ENCODE measurements around the gene NOL9.
"Not testable (repeated sequence)": the region's sequence is repeated elsewhere in the genome, so short reads cannot be mapped to it uniquely, and the experiment has no call there.

Gene NOL9

DNA sequence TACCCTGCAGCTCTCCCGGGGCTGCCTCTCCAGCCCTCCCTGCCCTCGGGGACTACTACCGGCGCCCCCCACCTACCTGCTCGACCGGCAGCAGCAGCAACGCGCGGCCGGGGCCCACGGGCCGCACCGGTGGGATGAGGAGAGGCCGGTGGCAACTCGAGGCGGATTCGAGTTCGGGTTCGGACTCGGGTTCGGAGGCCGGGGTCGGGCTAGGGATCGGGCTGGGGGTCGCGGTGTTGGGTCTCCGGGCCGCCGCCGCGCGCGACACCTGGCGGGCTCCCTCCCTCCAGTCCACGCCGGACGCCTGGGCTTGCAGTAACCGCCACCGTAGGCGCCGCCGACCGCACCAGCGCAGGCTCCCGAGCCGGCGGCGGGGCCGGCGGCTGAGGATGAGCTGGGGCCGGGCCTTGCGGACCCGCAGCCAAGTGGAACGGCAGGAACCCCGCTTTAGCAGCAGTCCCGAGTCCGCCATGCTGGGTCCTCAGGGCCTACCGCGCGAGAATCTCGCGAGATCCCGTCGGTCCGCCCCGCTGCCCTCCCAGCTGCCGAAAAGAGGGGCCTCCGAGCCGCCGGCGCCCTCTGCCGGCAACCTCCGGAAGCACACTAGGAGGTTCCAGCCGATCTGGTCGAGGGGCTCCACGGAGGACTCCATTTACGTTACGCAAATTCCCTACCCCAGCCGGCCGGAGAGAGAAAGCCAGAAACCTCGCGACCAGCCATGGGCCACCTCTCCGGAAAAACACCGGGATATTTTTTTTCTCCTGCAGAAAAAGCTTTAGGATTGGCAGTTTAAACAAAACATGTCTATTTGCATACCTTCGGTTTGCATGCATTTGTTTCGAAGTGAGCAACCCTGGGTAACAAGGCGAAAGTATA lies at the start of gene NOL9:
Gene NOL9 (minus strand): TSS at position 483 of the 876 bp plus-strand sequence. CDS start 11 bp downstream, at position 472.
- peak; percentile 92 to 93 for DNase-seq (ENCODE audit: low read depth in 2 of 2)

DNA sequence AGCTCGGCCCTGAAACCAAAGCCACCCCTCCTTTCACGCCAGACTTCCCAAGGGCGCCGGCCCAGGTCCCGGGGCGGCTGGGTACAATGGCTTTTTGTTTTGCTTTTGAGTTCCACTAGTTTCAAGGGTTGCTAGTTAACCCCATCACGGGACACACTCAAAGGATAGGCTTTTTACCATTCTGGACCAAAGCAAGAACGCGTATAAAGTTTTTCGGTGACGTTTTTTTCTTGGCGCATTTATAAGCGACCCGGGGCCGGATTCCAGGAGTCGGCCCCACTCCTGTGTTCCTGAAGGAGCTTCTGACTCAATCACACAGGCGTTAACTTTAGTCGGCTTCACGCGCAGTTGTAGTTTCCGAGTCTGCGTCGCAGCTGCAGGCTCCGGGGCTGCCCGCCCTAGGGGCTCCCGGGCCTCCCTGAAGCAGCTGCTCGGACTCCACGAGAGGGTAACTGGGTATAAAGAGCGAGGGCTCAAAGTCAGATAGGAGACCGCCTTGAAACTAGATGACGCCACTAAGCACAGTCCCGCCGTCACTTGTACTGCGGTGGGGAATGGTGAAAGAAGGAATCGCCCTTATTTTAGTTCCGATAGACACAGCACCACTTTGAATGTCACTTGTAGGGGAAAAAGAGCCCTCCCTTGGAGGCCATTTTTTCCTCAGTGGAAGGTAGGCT lies 49.1 kb upstream of the NOL9 start:
- DNase-seq (ENCODE audit: low read depth in 2 of 2): peak; percentile 37 to 40

DNA sequence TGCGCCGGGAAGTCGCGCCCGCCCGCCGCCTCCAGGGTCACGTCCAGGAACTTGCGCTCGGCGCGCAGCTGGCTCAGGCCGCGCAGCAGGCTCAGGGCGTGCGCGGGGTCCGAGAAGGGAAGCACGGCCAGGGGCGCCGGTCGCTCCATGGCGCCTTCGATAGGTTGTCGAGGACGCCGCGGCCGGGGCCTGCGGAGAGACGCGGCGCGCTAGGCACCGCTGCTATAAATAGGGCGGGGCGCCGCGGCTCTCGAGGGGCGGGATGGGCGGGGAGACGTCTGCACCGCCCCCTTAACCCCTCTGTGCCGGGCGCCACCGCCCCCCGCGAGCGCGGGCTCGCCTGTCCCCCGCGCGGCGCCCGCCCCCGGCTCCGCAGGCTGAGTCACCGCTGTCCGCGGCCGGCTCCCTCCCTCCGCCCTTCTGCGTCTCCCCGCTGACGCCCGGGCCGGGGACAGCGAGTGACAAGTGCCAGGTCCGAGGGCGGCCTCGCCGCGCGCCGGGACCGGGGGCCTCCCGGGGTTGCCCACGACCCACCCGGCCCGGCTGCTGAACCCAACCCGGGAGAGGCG lies 48.4 kb upstream of the NOL9 start, which contains the start of gene KLHL21:
Gene KLHL21 (minus strand): TSS at position 201 of the 569 bp plus-strand sequence. CDS start 52 bp downstream, at position 149.
- DNase-seq (ENCODE audit: low read depth in 2 of 2): peak; percentile 85 to 91

DNA sequence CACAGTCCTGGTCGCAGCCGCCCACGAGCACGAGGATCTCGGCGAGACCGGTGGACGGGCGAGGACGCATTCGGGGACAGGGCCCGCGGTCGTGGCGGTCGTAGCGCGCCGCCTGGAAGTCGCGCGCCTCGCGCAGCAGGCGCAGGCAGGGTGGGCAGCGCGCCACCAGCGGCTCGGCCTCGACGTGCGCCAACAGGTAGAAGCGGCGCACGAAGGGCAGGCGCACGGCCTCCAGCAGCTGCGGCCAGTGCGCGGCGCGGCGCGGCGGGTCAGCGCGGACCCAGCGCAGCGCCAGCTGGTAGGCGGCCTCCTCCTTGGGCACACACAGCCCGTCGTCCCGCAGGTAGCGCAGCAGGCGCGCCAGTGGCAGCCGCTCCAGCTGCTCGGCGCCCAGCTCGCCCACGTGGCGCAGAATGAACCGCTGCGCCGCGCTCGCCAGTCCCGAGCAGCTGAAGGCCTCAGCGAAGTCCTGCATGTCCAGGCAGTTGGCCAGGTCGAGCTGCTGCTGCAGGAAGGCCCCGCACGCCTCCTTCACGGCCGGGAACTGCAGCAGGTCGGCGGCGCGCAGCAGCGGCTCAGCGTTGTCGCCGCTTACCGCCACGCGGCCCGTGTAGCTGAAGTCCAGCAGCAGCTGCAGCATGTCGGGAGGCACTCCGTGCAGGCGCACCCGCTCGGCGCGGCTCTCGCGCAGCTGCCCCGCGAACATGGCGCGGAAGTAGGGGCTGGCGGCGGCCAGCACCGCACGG lies 47.8 kb upstream of the NOL9 start:
- DNase-seq (ENCODE audit: low read depth in 2 of 2): no peak

DNA sequence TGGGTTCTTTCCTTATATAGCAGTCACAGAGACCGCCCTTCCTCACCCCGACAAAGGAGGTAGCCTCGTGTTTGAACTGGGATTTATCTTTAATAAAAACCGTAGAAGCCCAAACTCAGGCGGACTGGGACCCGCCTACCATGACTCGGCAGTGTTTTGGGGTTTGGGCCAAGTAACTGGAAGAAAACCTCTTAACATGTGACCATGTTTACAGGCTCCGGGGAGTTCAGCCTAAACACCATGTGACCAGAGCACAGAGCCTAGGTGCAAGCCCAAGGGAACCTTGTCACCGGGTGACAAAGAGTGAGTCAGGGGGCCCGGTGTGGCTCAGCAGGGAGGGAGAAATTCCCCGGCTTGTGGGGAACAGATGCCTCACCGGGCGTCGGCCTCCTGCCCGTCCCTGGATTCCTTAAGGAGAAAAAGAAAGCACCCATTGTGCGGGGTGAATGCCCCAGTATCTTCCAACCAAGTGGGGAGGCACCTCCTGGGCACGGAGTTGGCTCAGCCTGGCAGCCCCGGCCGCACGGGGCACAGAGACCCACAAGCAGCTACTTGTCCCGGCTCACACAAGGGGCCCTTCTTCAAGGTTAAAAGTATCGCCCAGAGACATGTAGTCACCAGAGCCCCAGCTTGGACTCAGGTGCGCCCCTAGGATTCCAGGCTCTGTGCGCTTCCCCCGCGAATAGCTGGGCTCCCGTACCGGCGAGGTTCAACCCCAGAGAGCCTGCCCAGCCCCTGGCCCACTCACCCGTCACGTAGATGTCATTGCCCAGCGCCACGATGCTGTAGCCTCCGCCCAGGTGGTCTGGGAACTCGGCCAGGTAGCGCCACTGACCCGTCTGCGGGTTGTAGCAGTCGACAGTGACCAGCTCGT lies 47.0 kb upstream of the NOL9 start:
- DNase-seq (ENCODE audit: low read depth in 2 of 2): peak; percentile 60 to 78

DNA sequence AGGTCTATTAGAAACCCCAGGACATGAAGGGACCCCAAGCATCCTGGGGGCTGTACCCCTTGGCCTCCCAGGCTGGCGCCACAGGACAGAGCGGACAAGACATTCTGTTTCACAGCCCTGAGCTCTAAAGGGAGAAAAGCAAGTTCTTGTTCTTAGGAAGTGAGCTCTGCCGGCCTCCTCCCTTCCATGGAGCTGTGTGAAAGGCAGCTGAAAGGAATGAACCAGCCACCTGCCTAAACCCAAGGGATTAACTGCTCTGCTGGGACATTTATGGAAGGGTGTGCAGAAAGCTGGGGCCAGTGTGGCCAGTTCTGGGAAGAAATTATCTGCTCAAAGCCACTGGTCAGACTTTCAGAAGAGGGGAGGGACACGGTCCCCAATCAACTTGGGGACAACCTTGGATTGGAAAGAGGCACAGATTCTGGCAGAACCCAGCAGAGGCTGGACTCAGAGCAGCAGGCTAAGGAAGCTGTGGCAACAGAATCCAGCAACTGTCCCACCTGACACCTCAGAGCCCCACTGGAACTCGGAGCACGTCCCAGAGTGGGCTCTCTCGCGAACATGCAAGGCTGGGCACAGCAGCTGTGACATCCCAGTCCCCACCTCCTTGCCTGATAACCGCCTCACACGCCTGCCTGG lies 46.2 kb upstream of the NOL9 start:
- DNase-seq (ENCODE audit: low read depth in 2 of 2): no peak

DNA sequence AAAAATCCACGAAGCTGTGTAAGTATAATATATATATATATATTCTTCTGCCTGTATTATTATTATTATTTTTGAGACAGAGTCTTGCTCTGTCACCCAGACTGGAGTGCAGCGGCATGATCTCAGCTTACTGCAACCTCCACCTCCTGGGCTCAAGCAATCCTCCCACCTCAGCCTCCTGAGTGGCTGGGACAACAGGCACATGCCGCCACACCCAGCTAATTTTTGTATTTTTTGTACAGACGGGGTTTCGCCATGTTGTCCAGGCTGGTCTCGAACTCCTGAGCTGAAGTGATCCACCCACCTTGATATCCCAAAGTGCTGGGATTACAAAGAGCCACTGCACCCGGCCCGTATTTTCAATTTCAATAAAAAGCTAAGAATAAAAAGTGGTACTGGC lies 45.7 kb upstream of the NOL9 start:
- DNase-seq (ENCODE audit: low read depth in 2 of 2): not testable (repeated sequence)

DNA sequence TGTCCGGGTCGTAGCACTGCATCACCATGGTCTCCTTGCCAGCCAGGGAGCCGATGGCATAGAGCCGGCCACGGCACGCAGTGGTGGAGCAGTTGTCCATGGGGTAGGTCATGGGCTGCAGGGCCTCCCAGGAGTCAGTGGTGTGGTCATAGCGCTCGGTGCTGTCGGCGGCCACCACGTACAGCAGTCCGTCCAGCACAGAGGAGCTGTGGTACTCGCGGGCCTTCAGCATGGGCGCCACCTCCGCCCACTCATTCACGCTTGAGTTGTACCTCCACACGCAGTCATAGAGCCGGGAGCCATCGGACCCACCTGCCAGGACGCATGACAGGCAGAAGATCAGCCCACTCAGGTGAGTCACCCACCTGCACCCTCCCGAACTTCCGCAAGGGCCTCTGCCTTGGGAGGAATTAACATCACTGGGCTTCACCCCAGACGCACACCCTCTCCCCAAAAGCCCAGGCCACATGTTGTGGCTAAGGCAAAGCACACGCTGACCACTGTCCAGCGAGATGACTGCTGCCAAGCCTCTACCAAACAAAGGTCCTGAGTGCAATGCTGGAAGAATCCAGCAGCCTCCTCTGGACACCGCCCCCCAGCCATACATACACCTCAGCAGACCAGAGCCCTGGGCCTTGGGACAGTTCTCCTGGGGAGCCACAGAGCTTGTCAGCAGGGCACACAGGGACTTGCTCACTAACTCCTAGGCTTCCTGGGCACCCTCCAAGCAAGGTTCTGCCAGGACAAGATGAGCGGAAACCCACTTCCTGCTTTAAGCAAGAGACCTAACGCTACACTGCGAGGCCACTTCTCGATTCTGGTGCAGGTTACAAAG lies 45.0 kb upstream of the NOL9 start:
- DNase-seq (ENCODE audit: low read depth in 2 of 2): peak; percentile 29 to 49

DNA sequence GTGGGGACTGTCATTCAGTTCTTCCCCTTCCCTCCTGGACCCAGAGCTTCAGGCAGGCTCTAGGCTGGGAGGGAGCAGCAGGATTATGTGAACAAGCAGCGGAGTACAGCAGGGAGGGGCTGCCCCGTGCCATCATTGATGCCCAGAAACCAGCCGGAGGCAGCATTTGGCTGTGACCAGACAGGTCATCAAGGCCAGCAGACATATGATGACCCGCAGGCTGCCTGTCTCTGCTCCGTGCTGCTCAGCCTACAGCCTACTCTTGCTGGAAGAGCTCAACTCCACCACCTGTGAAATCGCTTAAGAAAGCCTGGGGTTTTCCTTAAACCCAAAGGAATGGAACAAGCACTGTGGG lies 43.4 kb upstream of the NOL9 start:
- DNase-seq (ENCODE audit: low read depth in 2 of 2): no peak

DNA sequence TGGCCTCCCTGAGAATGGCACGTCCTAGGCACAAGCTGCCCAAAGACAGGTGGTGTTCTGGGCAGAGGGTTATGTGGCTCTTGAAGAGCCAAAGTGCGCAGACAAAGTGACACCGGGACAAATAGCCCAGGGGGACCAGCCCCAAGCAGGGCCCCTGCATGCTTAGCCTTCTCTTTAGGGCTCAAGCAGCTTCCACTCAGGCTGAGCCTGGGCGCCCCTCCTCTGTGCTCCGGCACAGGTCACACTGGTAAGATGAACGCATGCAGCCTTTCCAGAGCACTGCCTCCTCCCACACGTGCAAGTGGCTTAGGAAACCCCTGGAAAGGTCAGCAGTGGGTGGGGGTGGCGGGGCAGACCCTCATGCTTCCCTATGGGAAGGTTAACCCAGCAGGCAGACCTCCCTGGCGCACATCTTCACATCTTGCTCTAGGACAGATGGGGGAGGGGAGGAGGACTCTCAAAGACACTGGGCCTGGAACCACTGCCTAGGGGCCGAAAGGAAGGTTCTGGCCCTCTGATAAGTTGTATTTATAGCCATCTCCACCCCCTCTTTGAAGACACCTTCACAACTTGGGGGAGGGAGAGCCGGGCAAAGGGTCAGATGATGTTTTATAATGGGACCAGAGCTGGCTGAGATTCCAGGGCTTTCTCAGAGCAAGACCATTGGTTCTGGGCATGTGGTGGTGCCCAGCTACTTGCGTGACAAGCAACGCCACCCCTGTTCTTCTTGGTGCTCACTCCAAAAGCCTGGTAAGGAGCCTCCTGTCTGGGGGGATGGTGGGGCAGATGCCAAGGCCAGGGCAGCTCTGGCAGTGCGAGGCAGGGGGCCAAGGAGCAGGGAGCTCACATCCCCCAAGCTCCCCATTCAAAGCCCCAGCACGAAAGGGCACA lies 42.8 kb upstream of the NOL9 start:
- no peak for DNase-seq (ENCODE audit: low read depth in 2 of 2)

DNA sequence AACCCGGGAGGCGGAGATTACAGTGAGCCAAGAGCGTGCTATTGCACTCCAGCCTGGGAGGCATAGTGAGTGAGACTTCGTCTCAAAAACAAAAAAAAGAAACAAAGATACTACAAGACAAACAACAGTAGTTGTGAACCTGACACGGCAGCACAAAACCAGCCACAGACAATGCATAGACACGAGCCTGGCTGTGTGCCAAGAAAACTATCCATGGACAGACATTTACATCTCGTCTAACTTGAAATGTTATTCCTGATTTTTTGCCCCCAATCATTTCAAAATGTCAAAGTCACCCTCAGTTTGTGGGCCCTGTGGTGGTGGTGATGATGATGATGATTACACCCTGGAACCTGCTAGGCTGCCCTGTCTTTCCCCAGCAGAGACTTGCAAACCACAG lies 42.0 kb upstream of the NOL9 start:
- DNase-seq (ENCODE audit: low read depth in 2 of 2): no peak

DNA sequence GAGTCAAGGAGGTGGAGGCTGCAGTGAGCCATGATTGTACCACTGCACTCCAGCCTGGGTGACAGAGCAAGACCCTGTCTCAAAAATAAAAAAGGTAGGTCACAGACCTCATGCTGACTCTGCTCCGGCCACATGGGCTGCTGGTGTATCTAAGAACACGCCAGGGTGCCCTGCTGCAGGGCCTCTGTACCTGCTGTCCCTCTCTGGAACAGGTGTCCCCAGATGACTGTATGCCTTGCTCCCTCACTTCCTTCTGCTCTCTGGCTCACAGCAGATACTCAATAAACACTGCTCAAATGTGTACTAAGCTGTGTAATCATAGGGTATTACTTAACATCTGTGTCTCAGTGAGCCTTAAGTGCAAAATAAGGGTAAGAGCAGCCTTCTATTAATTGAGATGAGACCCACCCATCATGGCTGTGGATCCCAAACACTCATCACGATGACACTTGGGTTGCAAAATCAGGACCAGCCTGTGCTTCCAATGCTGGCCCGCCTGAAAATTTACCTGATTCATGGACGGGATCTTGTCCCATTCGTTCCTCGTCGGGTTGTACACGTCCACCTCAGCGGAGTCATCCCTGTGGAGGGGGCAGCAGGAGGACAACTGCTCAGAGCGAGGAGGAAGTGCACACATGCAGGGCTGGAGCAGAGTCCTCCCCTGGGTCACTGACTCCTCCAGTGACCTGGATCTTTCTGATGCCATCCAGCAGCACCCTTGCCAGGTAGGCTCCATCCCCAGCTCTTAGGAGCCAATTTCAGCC lies 40.8 kb upstream of the NOL9 start:
- no peak for DNase-seq (ENCODE audit: low read depth in 2 of 2)

DNA sequence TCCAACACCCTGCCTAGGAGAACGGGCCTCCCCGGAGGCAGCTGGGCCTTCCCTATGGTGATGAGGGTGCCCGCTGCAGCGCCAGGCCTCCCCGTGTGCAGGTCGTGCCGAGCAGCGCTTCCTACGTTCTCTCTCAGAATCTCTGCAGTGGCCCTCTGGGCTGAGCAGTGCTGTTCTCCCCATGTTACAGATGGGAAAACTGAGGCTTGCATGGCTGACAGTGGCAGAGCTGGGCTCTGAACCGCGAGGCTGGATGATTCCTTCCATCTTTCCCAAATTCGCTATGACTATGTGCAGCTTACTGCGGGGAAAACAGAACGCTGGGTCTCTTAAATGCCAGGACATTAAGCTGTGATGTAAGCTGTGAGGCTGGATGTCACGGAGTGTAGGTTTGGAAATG lies 39.5 kb upstream of the NOL9 start:
- DNase-seq (ENCODE audit: low read depth in 2 of 2): no peak

DNA sequence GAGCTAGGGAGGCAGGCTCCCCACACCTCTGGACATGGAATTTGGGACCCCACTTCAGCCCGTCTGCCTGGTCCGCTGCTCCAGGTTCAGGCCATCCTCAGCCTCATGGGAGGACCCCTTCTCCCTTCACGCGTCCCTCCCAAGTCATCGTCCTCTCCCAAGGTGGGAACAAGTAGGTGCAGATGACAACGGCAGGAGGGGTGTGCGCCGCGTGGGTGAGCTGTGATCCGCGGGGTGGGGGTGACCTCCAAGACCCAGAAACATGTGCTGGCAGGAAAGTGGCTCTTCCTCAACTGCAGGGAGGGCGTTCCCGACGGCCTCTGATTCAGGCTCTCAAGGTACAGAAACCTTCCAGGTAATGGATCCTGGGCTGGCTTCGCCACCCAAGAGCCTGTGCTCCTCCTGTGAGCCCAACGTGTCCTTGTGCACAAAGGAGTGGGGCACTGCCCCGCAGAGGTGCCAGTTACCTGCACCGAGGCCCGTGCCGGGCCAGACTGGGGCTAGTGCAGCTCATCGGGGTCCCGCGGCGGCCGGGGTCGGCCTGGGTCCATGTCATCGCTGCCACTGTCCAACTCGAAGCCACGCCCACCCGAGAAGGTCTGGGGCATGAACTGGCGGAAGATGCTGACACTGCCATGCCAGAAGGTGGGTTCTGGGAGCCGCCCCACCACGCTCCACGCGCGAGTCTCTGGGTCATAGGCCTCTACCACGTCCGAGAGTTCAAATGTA lies 38.7 kb upstream of the NOL9 start:
- no peak for DNase-seq (ENCODE audit: low read depth in 2 of 2)

DNA sequence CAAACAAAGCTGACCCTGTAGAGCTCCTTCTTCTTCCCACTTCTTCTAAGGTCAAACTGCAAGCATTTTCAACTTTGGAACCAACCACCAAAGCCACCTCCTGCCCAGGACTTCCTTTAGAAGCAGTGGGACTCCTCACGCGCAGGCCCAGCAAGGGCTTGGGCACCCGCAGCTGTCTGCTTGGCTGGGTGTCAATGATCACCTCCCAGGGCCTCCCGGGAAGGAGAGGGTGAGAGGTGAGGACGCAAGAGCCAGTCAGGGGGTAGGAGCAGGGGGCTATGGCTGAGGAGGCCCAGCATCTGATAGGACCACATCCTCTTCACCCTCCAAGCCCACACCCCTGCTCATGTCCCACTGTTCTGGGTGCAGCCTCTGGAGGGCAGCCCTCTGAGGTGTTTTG lies 38.1 kb upstream of the NOL9 start:
- DNase-seq (ENCODE audit: low read depth in 2 of 2): no peak

DNA sequence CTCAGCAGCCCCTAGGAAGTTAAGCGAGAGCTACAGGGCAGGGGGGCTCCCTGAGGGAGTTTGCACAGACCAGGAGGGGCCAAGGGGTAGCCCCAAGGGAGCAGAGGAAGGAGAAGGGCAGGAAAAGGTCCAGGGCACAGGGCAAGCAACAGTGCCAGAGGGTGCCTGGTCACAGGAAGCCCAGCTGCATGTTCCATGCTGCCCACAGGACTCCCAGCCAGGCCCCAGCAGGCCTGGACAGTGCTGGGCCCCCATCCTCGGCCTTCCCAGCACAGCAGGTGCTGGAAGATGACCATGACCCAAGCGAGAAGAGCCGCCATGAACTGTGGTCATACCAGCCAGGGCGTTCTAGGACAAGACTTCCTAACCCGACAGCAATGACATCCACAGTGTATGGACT lies 37.3 kb upstream of the NOL9 start:
- DNase-seq (ENCODE audit: low read depth in 2 of 2): no peak

DNA sequence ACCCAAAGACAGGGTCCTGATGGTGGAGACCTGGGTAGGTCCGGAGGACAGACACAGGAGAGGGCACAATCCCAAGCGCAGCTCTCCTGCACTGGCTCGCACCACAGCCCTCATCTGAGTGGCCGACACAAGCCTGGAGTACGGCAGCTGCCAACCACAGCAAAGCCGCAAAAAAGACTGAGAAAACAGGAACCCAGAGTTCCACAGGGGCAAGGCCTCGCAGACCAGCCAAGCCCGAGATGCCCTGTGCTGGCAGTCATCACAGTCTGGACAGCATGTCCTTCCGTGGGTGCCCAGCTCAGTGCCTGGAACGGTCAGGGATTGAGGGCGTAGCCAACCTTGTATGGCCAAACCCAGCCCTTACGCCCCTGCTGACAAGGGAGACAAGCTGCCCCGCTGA lies 36.9 kb upstream of the NOL9 start:
- DNase-seq (ENCODE audit: low read depth in 2 of 2): no peak
